ENCODE measurements around the gene QKI. TPM values are rescaled to one million over a fixed set of nuclear protein-coding genes. Genes with fewer than 3 reads are reported as not detected.

Gene QKI
- polyA plus RNA-seq, 1 donor (not counting 4 experiments of a cell fraction or from before 2014, with no cell fraction given) = 53.3 TPM

- H3K9me1 ChIP-seq (ENCODE audit: control insufficient read depth, extremely low read depth, insufficient read depth, low read length) = no peaks in the 10 kb centered on the region
- no peaks in the 10 kb centered on the region for H4K20me1 ChIP-seq (ENCODE audit: control insufficient read depth, extremely low read depth, insufficient read depth, low read length)
- no peaks in the 10 kb centered on the region for H3K36me3 ChIP-seq (ENCODE audit: control insufficient read depth in 2 of 2, extremely low read depth in 1 of 2, insufficient read depth in 2 of 2, low read length in 2 of 2)
- H3K4me2 ChIP-seq (ENCODE audit: control insufficient read depth, extremely low read depth, insufficient read depth, low read depth, low read length) = no peak overlapping the region
- no peak for DNase-seq (ENCODE audit: low read depth, low spot score)
- H3K79me2 ChIP-seq (ENCODE audit: control insufficient read depth, insufficient read depth, low read length) = no peaks in the 10 kb centered on the region
- H3K4me3 ChIP-seq (ENCODE audit: control insufficient read depth in 2 of 3, extremely low read depth in 1 of 3, insufficient read depth in 2 of 3, low read depth in 1 of 3, low read length in 3 of 3) = no peak overlapping the region
- H3K27me3 ChIP-seq (ENCODE audit: control insufficient read depth, extremely low read depth, insufficient read depth, low read length) = no peaks in the 10 kb centered on the region
- FAIRE-seq = no peak
- H3K9ac ChIP-seq (ENCODE audit: control insufficient read depth, extremely low read depth, insufficient read depth, low read length) = no peak overlapping the region
- dilution Hi-C loops (cut with MboI; ENCODE audit: extremely low pct_ligation_motif_present, low sequenced_read_pairs) = no loop called here
- no peaks in the 10 kb centered on the region for H3K9me3 ChIP-seq (ENCODE audit: control insufficient read depth, low read depth, low read length)
- H3K4me1 ChIP-seq (ENCODE audit: control insufficient read depth, extremely low read depth, insufficient read depth, low read length) = peaks cover 16% of the 10 kb centered on the region
- TF ChIP-seq CTCF (optimal IDR thresholded peaks at IDR 0.05 in 1 of 3, IDR thresholded peaks at IDR 0.05 in 1 of 3, conservative IDR thresholded peaks at IDR 0.05 in 1 of 3; ENCODE audit: extremely low read depth in 1 of 3, insufficient read depth in 2 of 3, low read length in 3 of 3) (no peak), EZH2 (IDR thresholded peaks at IDR 0.05; ENCODE audit: low read length) (no peak)
- H3K27ac ChIP-seq (ENCODE audit: control insufficient read depth, insufficient read depth, low read length) = no peak overlapping the region
- H2AFZ ChIP-seq (ENCODE audit: control insufficient read depth, low read length) = no peak overlapping the region
Measured at GRCh38 chr6:163394659-163395058, 19.9 kb upstream of the QKI start.

- Histone ChIP-seq H3K27me3 (ENCODE audit: control insufficient read depth, extremely low read depth, insufficient read depth, low read length) (no peaks in the 10 kb centered on the region), H3K4me2 (ENCODE audit: control insufficient read depth, extremely low read depth, insufficient read depth, low read depth, low read length) (no peak overlapping the region), H3K27ac (ENCODE audit: control insufficient read depth, insufficient read depth, low read length) (no peak overlapping the region), H4K20me1 (ENCODE audit: control insufficient read depth, extremely low read depth, insufficient read depth, low read length) (no peaks in the 10 kb centered on the region), H3K9me3 (ENCODE audit: control insufficient read depth, low read depth, low read length) (no peaks in the 10 kb centered on the region), H3K79me2 (ENCODE audit: control insufficient read depth, insufficient read depth, low read length) (no peaks in the 10 kb centered on the region), H3K9ac (ENCODE audit: control insufficient read depth, extremely low read depth, insufficient read depth, low read length) (no peak overlapping the region), H3K9me1 (ENCODE audit: control insufficient read depth, extremely low read depth, insufficient read depth, low read length) (no peaks in the 10 kb centered on the region), H3K4me3 (ENCODE audit: control insufficient read depth in 2 of 3, extremely low read depth in 1 of 3, insufficient read depth in 2 of 3, low read depth in 1 of 3, low read length in 3 of 3) (no peak overlapping the region), H3K4me1 (ENCODE audit: control insufficient read depth, extremely low read depth, insufficient read depth, low read length) (peaks cover 16% of the 10 kb centered on the region), H3K36me3 (ENCODE audit: control insufficient read depth in 2 of 2, extremely low read depth in 1 of 2, insufficient read depth in 2 of 2, low read length in 2 of 2) (no peaks in the 10 kb centered on the region), H2AFZ (ENCODE audit: control insufficient read depth, low read length) (no peak overlapping the region)
- DNase-seq (ENCODE audit: low read depth, low spot score) (no peak), FAIRE-seq (no peak)
- TF ChIP-seq CTCF (optimal IDR thresholded peaks at IDR 0.05 in 1 of 3, IDR thresholded peaks at IDR 0.05 in 1 of 3, conservative IDR thresholded peaks at IDR 0.05 in 1 of 3; ENCODE audit: extremely low read depth in 1 of 3, insufficient read depth in 2 of 3, low read length in 3 of 3) (no peak), EZH2 (IDR thresholded peaks at IDR 0.05; ENCODE audit: low read length) (no peak)
- dilution Hi-C loops (cut with MboI; ENCODE audit: extremely low pct_ligation_motif_present, low sequenced_read_pairs) = no loop called here
Measured at GRCh38 chr6:163395122-163395830, 19.2 kb upstream of the QKI start.

All from keratinocyte (primary cell).